WERI-Rb-1 (cell line): ENCODE results near the gene LILRA5.

Experiments
- DNase-seq: peaks from one replicate; pipeline ENCODE4 v3.0.0-alpha.2; 2020
- H3K27ac ChIP-seq: fragments of 250-450 bp; sonication (Bioruptor Pico); 2 replicates; pipeline ENCODE4 v1.5.1; 2020; ENCODE audit warnings: mild to moderate bottlenecking, moderate library complexity
- H3K27me3 ChIP-seq: fragments of 250-450 bp; sonication (Bioruptor Pico); 2 replicates; pipeline ENCODE4 v1.5.1; 2021; ENCODE audit warnings: mild to moderate bottlenecking, low read depth, moderate library complexity; ENCODE audit not compliant: insufficient read depth, severe bottlenecking
- H3K36me3 ChIP-seq: fragments of 250-450 bp; sonication (Bioruptor Pico); 2 replicates; pipeline ENCODE4 v1.5.1; 2020; ENCODE audit warnings: mild to moderate bottlenecking, moderate library complexity
- H3K4me3 ChIP-seq: 2 replicates; pipeline ENCODE4 v1.5.1; 2011; ENCODE audit warnings: low read depth, mild to moderate bottlenecking, control low read depth, low read length
- H3K9me3 ChIP-seq: fragments of 250-450 bp; sonication (Bioruptor Pico); 2 replicates; pipeline ENCODE4 v1.5.1; 2021; ENCODE audit warnings: mild to moderate bottlenecking, moderate library complexity; ENCODE audit not compliant: severe bottlenecking
- CTCF ChIP-seq: IDR thresholded peaks from 2 replicates; pipeline ENCODE4 v1.5.1; 2011; ENCODE audit warnings: low read depth, mild to moderate bottlenecking, control low read depth, inconsistent platforms, low read length

LILRA5 gene

GRCh38 chr19:54262066-54262465, 50.9 kb downstream of the LILRA5 start:
- no peak overlapping the region for H3K4me3 ChIP-seq
- no peaks in the 10 kb centered on the region for H3K9me3 ChIP-seq
- no peak for TF ChIP-seq CTCF
- no peak overlapping the region for H3K27ac ChIP-seq
- DNase-seq, result no peak
- H3K27me3 ChIP-seq, result peaks cover 74% of the 10 kb centered on the region
- no peaks in the 10 kb centered on the region for H3K36me3 ChIP-seq

- Histone ChIP-seq H3K27ac (no peak within 1 kb of the TSS), H3K4me3 (no peak within 1 kb of the TSS), H3K27me3 (peaks cover 91% of the 10 kb centered on the region), H3K36me3 (no peaks in the 10 kb centered on the region), H3K9me3 (no peaks in the 10 kb centered on the region)
- DNase-seq, result no peak
- no peak for TF ChIP-seq CTCF
Observed at GRCh38 chr19:54257116-54257480, 55.9 kb downstream of the LILRA5 start, which contains the start of gene LILRB5. Gene LILRB5, minus strand, starts transcription at chr19:54257273. Its CDS starts 80 bp downstream, at chr19:54257193.
